Epithelial cell of proximal tubule (primary cell): Measurements from ENCODE around the gene IPO4. TPM values are rescaled to one million over a fixed set of nuclear protein-coding genes. Genes with fewer than 3 reads are reported as not detected.

ENCODE experiments used
- DNase-seq: peaks from one replicate; pipeline ENCODE4 v3.0.0-alpha.2; 2011; ENCODE audit warnings: low read depth
- H3K4me3 ChIP-seq: 2 replicates; pipeline ENCODE4 v1.5.1; 2011; ENCODE audit warnings: low read depth, mild to moderate bottlenecking, low read length
- total RNA-seq: library from RNA; depleted of rRNA; stranded (reverse); fragments of >200 nt; gene quantifications from 2 replicates; pipeline ENCODE4 v1.2.3, GENCODE V29; 2015
- TF ChIP-seq, protein P1 (sequence below): conservative IDR thresholded peaks from 2 replicates; pipeline ENCODE4 v1.5.1; 2012; ENCODE audit warnings: low read depth, mild to moderate bottlenecking, low read length

The IPO4 gene, protein sequence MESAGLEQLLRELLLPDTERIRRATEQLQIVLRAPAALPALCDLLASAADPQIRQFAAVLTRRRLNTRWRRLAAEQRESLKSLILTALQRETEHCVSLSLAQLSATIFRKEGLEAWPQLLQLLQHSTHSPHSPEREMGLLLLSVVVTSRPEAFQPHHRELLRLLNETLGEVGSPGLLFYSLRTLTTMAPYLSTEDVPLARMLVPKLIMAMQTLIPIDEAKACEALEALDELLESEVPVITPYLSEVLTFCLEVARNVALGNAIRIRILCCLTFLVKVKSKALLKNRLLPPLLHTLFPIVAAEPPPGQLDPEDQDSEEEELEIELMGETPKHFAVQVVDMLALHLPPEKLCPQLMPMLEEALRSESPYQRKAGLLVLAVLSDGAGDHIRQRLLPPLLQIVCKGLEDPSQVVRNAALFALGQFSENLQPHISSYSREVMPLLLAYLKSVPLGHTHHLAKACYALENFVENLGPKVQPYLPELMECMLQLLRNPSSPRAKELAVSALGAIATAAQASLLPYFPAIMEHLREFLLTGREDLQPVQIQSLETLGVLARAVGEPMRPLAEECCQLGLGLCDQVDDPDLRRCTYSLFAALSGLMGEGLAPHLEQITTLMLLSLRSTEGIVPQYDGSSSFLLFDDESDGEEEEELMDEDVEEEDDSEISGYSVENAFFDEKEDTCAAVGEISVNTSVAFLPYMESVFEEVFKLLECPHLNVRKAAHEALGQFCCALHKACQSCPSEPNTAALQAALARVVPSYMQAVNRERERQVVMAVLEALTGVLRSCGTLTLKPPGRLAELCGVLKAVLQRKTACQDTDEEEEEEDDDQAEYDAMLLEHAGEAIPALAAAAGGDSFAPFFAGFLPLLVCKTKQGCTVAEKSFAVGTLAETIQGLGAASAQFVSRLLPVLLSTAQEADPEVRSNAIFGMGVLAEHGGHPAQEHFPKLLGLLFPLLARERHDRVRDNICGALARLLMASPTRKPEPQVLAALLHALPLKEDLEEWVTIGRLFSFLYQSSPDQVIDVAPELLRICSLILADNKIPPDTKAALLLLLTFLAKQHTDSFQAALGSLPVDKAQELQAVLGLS
- total RNA-seq = 60.4 and 102 TPM in 2 replicates

DNA sequence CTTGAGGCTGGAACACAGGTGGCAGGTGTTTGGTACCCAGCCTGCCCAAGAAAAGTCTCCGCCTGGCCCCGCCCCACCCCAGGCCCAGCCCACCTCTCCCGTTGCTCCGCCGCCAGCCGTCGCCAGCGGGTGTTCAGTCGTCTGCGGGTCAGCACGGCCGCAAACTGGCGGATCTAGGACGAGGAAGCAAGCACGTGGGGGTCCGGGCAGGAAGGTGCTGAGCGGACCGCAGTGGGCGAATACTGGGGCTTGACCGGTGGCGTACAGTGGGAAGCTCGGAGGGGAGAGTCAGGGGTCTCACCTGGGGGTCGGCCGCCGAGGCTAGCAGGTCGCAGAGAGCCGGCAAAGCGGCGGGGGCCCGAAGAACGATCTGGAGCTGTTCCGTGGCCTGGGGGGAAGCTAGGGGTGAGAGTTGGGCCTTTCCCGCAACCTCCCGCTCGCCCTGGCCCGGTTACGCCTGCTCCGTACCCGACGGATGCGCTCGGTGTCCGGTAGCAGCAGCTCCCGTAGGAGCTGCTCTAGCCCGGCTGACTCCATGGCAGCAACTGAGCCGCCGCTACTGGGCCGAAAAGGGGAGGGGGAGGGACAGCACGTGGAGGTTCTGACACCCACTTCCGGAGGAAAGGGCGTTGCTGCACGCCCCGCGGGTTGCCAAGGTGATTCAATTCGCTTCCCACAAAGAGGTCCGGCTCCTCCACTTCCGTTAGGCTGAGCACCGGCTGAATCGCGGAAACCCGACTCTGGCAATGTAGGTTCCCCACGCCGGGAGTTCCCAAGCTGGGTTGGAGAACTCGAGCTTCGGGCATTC is at the start of gene IPO4:
Gene IPO4, minus strand, starts transcription at position 566 of the 808 bp plus-strand sequence. Its CDS starts 29 bp downstream, at position 537.
- TF ChIP-seq, protein P1, sequence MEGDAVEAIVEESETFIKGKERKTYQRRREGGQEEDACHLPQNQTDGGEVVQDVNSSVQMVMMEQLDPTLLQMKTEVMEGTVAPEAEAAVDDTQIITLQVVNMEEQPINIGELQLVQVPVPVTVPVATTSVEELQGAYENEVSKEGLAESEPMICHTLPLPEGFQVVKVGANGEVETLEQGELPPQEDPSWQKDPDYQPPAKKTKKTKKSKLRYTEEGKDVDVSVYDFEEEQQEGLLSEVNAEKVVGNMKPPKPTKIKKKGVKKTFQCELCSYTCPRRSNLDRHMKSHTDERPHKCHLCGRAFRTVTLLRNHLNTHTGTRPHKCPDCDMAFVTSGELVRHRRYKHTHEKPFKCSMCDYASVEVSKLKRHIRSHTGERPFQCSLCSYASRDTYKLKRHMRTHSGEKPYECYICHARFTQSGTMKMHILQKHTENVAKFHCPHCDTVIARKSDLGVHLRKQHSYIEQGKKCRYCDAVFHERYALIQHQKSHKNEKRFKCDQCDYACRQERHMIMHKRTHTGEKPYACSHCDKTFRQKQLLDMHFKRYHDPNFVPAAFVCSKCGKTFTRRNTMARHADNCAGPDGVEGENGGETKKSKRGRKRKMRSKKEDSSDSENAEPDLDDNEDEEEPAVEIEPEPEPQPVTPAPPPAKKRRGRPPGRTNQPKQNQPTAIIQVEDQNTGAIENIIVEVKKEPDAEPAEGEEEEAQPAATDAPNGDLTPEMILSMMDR = no peak
- DNase-seq = peak; percentile 84
- peak within 1 kb of the TSS; percentile 93 for H3K4me3 ChIP-seq

DNA sequence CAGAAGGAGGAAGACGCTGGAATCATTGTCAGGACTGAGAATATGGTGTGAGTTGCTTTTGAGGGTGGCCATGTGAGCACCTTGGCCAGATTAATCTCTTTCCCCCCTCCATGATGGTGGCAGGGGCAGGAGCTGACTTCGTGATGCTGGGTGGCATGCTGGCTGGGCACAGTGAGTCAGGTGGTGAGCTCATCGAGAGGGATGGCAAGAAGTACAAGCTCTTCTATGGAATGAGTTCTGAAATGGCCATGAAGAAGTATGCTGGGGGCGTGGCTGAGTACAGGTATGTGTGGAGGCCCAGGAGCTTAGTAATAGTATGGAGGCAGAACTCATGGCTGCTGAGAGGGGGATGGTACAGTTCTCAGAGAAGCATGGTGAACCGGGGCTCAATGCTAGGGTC is 49.5 kb upstream of the IPO4 start:
- TF ChIP-seq, protein P1 = no peak
- H3K4me3 ChIP-seq = no peak overlapping the region
- DNase-seq = no peak

DNA sequence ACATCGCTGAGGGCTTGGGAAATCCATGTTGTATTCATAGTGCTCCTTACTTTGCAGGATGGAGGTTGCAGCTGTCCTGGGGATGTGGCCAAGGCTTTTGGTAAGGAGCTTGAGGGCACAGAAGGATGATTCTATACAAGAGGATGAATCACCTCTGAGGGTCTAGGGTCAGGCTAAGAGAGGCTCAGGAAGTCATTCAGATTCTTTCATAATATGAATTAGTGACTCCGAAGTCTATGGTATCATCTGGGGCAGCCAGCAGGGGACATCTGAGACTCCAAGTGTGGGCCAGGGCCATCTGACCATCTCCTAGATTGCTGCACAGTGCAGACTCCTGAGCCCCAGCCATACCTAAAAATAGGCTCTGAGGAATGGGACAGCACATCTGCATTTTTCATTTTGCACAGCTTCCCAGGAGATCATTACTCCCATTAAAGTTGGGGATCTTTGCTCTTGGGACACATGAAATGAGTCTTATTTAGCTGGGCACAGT is 48.9 kb upstream of the IPO4 start:
- H3K4me3 ChIP-seq = no peak overlapping the region
- TF ChIP-seq, protein P1 = no peak
- no peak for DNase-seq

DNA sequence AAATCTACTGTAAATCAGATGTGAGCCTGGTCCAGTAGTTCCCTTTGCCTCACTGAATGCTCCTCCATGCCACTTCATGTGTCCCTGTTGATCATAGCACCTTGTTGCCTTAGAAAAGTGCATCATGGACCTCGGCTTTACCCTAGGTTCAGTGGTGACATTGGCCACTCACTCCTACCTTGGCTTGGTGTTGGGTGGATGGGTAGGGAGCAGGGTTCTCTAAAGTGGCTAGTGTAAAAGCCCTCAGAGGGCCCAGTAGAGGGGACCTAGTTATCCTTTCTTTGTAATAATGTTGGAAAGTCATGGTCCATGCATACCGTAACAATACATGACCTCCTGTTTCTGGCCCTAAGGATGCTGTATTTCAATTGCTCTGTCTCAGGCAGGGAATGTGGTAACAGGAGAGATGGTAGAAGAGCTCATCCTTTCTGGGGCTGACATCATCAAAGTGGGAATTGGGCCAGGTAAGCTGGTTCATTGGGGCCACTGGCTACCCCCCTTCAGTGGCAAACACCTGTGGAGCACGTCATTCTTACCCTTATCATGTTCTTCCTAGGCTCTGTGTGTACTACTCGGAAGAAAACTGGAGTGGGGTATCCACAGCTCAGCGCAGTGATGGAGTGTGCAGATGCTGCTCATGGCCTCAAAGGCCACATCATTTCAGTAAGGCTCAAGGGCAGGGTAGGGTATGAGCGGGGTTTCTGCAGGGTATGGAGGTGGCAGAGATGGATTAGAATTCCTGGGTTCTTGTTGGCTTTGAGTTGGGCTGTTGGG is 48.3 kb upstream of the IPO4 start:
- DNase-seq = no peak
- TF ChIP-seq, protein P1 = no peak
- H3K4me3 ChIP-seq = no peak overlapping the region

DNA sequence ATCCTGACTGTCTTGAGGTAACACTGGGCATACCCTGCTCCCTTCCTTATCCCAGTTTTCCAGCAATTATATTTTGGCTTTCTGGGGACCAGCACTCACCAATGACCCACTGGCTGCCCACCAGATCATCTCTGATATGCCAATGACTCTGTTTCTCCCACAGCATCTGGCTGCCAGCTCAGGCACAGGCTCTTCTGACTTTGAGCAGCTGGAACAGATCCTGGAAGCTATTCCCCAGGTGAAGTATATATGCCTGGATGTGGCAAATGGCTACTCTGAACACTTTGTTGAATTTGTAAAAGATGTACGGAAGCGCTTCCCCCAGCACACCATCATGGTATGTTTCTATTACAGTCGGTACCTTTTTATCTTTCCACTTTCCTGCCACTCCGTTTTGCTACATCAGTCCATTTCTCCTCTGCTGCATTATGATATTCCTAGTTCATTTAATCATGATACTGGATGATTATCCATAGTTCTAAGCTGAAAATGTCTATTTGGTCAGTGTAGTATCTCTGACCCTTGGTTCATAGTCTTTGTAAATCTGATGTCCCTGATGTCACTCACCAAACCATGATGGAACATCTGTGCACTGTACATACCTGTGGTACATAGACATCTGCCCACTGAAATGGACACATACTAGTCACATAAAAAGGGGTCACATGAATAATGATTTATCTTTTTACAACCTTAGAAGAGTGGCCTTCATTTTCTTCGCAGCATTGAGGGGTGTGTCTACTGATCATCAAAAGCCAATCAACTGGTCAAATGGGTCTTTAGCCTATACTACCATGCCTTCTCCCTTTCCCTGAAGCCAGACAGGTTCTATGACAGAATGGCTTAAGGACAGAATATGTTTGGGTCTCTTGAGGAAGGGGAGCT is 47.4 kb upstream of the IPO4 start:
- DNase-seq = no peak
- no peak overlapping the region for H3K4me3 ChIP-seq
- TF ChIP-seq, protein P1 = no peak
